T-cell (primary cell): ENCODE results near the gene NFU1. TPM values are rescaled to one million over a fixed set of nuclear protein-coding genes. Genes with fewer than 3 reads are reported as not detected.

Experiments used
- ATAC-seq, 4 experiments: fragments of 200-7000 bp in 3 of 4; fragments of 150-1000 bp in 1 of 4; cut with Tn5 transposase; replicated peaks in 1 of 4; 1 replicate in 3 of 4; 2 replicates in 1 of 4; pipeline ENCODE4 v1.10.0; 2021; ENCODE audit warnings: moderate library complexity in 3 of 4, mild to moderate bottlenecking in 2 of 4, moderate number of reproducible peaks in 1 of 4
- CTCF ChIA-PET, 2 donors: fragments of 300-600 bp; sonication (Branson Sonifier 250); formaldehyde crosslinking; loops; one replicate each; lab custom pipeline; 2022; ENCODE audit warnings: antibody characterized with exemption in 2 of 2; lab: Charles Lee
- POLR2A ChIA-PET, 2 donors: fragments of 300-600 bp; sonication (Branson Sonifier 250); formaldehyde crosslinking; loops; one replicate each; lab custom pipeline; 2022; ENCODE audit warnings: antibody characterized with exemption in 2 of 2; lab: Charles Lee
- DNase-seq, 35 experiments: peaks; one replicate each; pipeline versions ENCODE4 v3.0.0 to v3.0.0-alpha.2; 2013 to 2023
- H3K27ac ChIP-seq: one replicate; pipeline ENCODE4 v1.5.1; 2013; ENCODE audit warnings: low read length
- H3K27me3 ChIP-seq, 2 experiments: replicated peaks in 1 of 2; 1 replicate in 1 of 2; 2 replicates in 1 of 2; pipeline versions ENCODE4 v1.6.1 to v1.7.0; 2013; ENCODE audit warnings: low read length in 1 of 2, mixed read lengths in 1 of 2; ENCODE audit not compliant: control insufficient read depth in 2 of 2, insufficient read depth in 2 of 2; ENCODE audit errors: extremely low read depth in 1 of 2
- H3K36me3 ChIP-seq, 2 donors: 1 replicate in 1 of 2; 2 replicates in 1 of 2; pipeline versions ENCODE4 v1.6.1 to v1.7.0; 2013; ENCODE audit warnings: low read length in 1 of 2; ENCODE audit not compliant: control insufficient read depth in 2 of 2, insufficient read depth in 1 of 2; ENCODE audit errors: extremely low read depth in 1 of 2
- H3K4me1 ChIP-seq, 2 experiments: 1 replicate in 1 of 2; 2 replicates in 1 of 2; pipeline versions ENCODE4 v1.6.1 to v1.7.0; 2013; ENCODE audit warnings: low read length in 2 of 2, mixed read lengths in 1 of 2; ENCODE audit not compliant: insufficient read depth in 2 of 2, control insufficient read depth in 1 of 2; ENCODE audit errors: extremely low read depth in 1 of 2
- H3K4me3 ChIP-seq, 2 donors: 1 replicate in 1 of 2; 2 replicates in 1 of 2; pipeline versions ENCODE4 v1.5.1 to v1.7.0; 2013; ENCODE audit warnings: mild to moderate bottlenecking in 2 of 2, low read length in 1 of 2, moderate library complexity in 1 of 2; ENCODE audit not compliant: control insufficient read depth in 1 of 2; ENCODE audit errors: extremely low read depth in 1 of 2
- H3K9me3 ChIP-seq: 2 replicates; pipeline ENCODE4 v1.7.0; 2013
- H3K27ac Mint-ChIP-seq, 2 donors: one replicate each; pipeline ENCODE4 v1.8.0; 2020 to 2021; ENCODE audit warnings: mild to moderate bottlenecking in 2 of 2, mixed read lengths in 2 of 2
- H3K27me3 Mint-ChIP-seq, 2 donors: one replicate each; pipeline ENCODE4 v1.8.0; 2021 to 2022; ENCODE audit warnings: mixed read lengths in 2 of 2
- H3K36me3 Mint-ChIP-seq: one replicate; pipeline ENCODE4 v1.8.0; 2021; ENCODE audit warnings: mixed read lengths
- H3K4me1 Mint-ChIP-seq, 3 donors: one replicate each; pipeline ENCODE4 v1.8.0; 2020 to 2022; ENCODE audit warnings: mixed read lengths in 3 of 3, mild to moderate bottlenecking in 1 of 3
- H3K4me3 Mint-ChIP-seq, 3 donors: one replicate each; pipeline ENCODE4 v1.8.0; 2020 to 2022; ENCODE audit warnings: mild to moderate bottlenecking in 3 of 3, mixed read lengths in 3 of 3, moderate library complexity in 3 of 3
- H3K9me3 Mint-ChIP-seq, 3 donors: one replicate each; pipeline ENCODE4 v1.8.0; 2020 to 2022; ENCODE audit warnings: mixed read lengths in 3 of 3
- WGBS: methylation state at CpG from one replicate; pipeline ENCODE4 v1.1.5; 2013; ENCODE audit warnings: missing lambda C conversion rate; ENCODE audit not compliant: insufficient coverage; 5-methylcytosine and 5-hydroxymethylcytosine counted together
- total RNA-seq, 35 experiments: library from RNA in 6 of 35; stranded (reverse) in 6 of 35; fragments of 120-200 nt in 1 of 35; gene quantifications; one replicate each; pipeline versions ENCODE4 v1.2.1 to v1.2.4 and lab custom pipeline; 2013 to 2026

Gene NFU1
- total RNA-seq, 5 donors from 2014 or later (not counting 1 experiment from before 2014, with no cell fraction given), result 20.6 to 31.9 (median 22.5) TPM

DNA sequence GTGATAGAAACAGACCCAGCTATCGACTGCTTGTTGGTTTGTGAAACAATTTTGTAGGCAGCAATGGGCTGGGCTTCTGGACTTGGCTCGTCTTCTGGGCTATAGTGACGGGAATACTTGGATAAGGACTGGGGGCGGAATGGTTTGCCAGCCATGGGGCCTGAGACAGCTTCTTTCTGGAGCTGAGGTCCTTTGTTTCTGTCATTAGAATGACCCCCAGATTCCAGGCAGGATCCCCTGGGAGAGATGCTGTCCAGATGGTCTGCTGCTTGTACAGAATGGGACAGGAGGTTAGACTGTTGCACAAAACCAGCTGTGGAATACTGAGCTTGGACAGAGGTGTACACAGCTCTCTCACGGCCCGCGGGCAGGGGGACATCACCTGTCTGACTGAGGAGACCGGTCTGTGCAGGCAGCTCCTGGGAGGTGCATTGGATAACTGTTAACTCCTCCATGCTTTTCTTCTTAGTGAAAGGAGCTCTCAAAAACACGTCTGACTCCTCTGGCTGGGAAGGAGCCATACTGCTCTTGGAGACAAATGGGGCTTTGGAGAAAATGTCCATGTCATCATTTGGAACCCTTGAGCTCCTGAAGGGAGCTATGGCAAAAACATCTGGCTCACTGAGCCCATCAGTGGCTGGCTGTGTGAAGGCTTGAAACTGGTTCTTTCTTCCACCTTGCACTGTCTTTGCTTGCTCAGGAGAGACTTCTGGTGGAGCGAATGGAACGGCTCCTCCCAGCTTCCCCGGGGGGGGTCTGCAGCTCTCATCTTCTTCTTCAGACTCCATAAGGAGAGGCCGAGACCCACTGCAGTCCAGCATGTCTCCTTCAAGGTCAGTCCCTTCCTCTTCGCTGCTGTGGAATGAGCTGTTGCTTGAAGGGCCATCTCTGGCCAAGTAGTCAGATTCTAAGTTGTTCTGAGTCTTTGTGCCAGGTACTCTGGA, 28.6 kb upstream of the NFU1 start:
- WGBS, result 99% methylated on average over 12 of the region's 14 CpGs
- H3K27ac Mint-ChIP-seq, result peak overlapping the region in 1 of 2 donors; percentile 40

DNA sequence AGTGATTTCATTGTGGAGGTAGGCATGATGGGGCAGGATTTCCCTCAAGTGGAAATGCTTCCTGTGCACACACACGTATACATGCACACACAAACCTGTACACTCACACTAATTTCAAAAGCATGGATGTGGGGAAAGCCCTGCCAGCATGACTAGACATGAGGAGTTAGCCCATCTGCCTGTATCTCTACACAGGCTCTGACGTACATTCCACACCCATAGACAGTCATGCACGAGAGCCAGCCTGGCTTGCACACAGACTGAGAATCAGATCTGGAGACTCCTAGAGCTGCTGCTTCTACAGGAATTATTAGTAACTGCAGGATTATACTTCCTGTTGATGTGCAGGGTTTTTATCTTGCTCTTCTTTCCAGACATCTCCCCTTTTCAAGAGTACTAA, 27.3 kb upstream of the NFU1 start:
- H3K27me3 ChIP-seq, result no peaks in the 10 kb centered on the region
- Mint-ChIP-seq H3K36me3 (peaks cover 56% of the 10 kb centered on the region), H3K4me1 (peaks cover 0 to 4% (median 3%) of the 10 kb centered on the region in 3 donors), H3K27ac (peak overlapping the region in 1 of 2 donors; percentile 12), H3K9me3 (no peaks in the 10 kb centered on the region), H3K27me3 (no peaks in the 10 kb centered on the region), H3K4me3 (no peak overlapping the region)
- ChIA-PET POLR2A (interaction anchor here in 1 of 2 donors (0.7 kb wide), 1 partner anchor 63 kb away, joined by 16 read pairs; no protein-coding TSS in a partner anchor), CTCF (interaction anchor here in 1 of 2 donors (0.7 kb wide), 1 partner anchor 167 kb away, joined by 6 read pairs; no protein-coding TSS in a partner anchor)
- ATAC-seq, result no peak
- H3K36me3 ChIP-seq, result peaks cover 2 to 60% of the 10 kb centered on the region in 2 donors
- no peak overlapping the region for H3K4me3 ChIP-seq
- H3K27ac ChIP-seq, result no peak overlapping the region
- 75% methylated on average over 1 of the region's 3 CpGs for WGBS
- no peaks in the 10 kb centered on the region for H3K9me3 ChIP-seq
- H3K4me1 ChIP-seq, result no peaks in the 10 kb centered on the region
- DNase-seq, result no peak

More for the DNA sequence above, 28.6 kb upstream of the NFU1 start:
- Mint-ChIP-seq H3K9me3 (no peaks in the 10 kb centered on the region), H3K27me3 (no peaks in the 10 kb centered on the region), H3K36me3 (peaks cover 64% of the 10 kb centered on the region), H3K4me3 (no peak overlapping the region), H3K4me1 (peaks cover 0 to 7% (median 6%) of the 10 kb centered on the region in 3 donors)
- no peak overlapping the region for H3K27ac ChIP-seq
- H3K9me3 ChIP-seq, result no peaks in the 10 kb centered on the region
- DNase-seq (no peak), ATAC-seq (no peak)
- peaks cover 2 to 63% of the 10 kb centered on the region in 2 donors for H3K36me3 ChIP-seq
- H3K4me3 ChIP-seq, result no peak overlapping the region
- H3K4me1 ChIP-seq, result no peaks in the 10 kb centered on the region
- H3K27me3 ChIP-seq, result no peaks in the 10 kb centered on the region
- ChIA-PET CTCF (no interaction called here), POLR2A (interaction anchor here (0.5 to 0.6 kb wide), 2 partner anchors 18 to 538 kb away, joined by 3 to 10 read pairs; no protein-coding TSS in a partner anchor)

DNA sequence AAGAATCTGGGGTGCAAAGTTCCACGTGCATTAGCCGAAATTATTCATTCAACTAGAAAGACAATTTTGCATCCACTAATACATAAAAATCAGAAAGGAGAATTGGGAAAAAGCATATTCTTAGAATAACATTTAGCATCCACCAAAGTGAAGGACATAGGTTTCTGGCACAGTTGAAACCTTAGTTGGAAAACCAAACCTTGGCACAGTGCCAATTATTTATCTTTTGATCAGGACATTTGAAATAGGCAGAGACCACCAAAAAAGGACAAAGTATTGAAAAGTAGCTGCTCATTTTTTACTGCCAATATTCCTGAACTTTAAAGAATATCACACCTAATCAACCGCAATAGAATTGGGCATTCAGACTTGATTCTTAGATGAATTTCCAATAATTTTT, 25.5 kb upstream of the NFU1 start:
- Histone ChIP-seq H3K4me1 (no peaks in the 10 kb centered on the region), H3K36me3 (peaks cover 2 to 54% of the 10 kb centered on the region in 2 donors), H3K9me3 (no peaks in the 10 kb centered on the region), H3K4me3 (no peak overlapping the region), H3K27me3 (no peaks in the 10 kb centered on the region), H3K27ac (no peak overlapping the region)
- no CpG with 5 or more reads among the region's 3 CpGs for WGBS
- Mint-ChIP-seq H3K9me3 (no peaks in the 10 kb centered on the region), H3K36me3 (peaks cover 46% of the 10 kb centered on the region), H3K27me3 (no peaks in the 10 kb centered on the region), H3K4me3 (no peak overlapping the region), H3K4me1 (peaks cover 0 to 3% (median 0%) of the 10 kb centered on the region in 3 donors), H3K27ac (no peak overlapping the region)
- POLR2A ChIA-PET, result no interaction called here
- CTCF ChIA-PET, result interaction anchor here in 1 of 2 donors (1.2 to 1.4 kb wide), 2 partner anchors 16 to 26 kb away, joined by 3 read pairs; partner anchors contain the start of gene NFU1
- DNase-seq (no peak), ATAC-seq (no peak)

DNA sequence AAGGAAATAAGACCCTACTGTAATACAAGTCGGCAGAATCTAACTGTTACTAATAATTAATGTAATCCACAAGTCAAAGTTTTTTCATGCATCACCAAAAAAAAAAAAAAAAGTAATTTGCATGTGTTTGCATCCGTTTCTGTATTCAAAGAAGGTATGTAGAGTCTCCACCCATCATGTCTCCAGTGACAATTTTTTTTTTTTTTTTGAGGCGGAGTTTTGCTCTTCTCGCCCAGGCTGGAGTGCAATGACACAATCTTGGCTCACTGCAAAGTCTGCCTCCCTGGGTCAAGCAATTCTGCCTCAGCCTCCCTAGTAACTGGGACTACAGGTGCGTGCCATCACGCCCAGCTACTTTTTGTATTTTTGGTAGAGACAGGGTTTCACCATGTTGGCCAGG, 24.2 kb upstream of the NFU1 start:
- H3K27ac Mint-ChIP-seq, result no peak overlapping the region
- WGBS, result 100% methylated on average over 1 of the region's 6 CpGs

DNA sequence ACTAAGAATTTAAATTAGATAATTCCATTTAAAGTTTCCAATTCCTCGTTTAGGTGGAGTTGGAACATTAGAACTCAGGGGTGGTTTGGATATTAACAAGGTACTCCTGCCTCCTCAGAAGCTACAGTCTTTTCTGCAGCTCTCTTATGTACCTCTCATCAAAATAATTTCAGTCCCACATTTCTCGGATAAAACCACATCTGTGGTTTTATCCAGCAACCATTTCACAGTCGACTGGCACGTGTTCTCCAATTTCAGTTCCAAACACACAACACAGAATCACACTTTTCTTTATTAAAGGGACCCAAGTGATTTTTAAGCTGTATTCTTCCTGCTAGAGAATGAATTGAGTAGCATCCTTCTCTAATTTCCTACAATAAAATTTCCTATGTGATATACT, 22.7 kb upstream of the NFU1 start:
- no peaks in the 10 kb centered on the region for H3K27me3 ChIP-seq
- ChIA-PET CTCF (interaction anchor here in 1 of 2 donors (1.2 kb wide), 1 partner anchor 20 kb away, joined by 3 read pairs; no protein-coding TSS in a partner anchor), POLR2A (no interaction called here)
- Mint-ChIP-seq H3K4me1 (peaks cover 0 to 19% (median 11%) of the 10 kb centered on the region in 3 donors), H3K27me3 (no peaks in the 10 kb centered on the region), H3K36me3 (peaks cover 26% of the 10 kb centered on the region), H3K27ac (peak overlapping the region in 1 of 2 donors; percentile 45), H3K9me3 (no peaks in the 10 kb centered on the region), H3K4me3 (no peak overlapping the region)
- ATAC-seq (no peak), DNase-seq (no peak)
- H3K4me1 ChIP-seq, result no peaks in the 10 kb centered on the region
- peaks cover 2 to 29% of the 10 kb centered on the region in 2 donors for H3K36me3 ChIP-seq
- WGBS, result 57% methylated on average over 1 of the region's 4 CpGs
- no peaks in the 10 kb centered on the region for H3K9me3 ChIP-seq
- no peak overlapping the region for H3K27ac ChIP-seq
- H3K4me3 ChIP-seq, result no peak overlapping the region

More for the DNA sequence above, 24.2 kb upstream of the NFU1 start:
- Histone ChIP-seq H3K4me3 (no peak overlapping the region), H3K9me3 (no peaks in the 10 kb centered on the region), H3K4me1 (no peaks in the 10 kb centered on the region), H3K27me3 (no peaks in the 10 kb centered on the region), H3K27ac (no peak overlapping the region), H3K36me3 (peaks cover 2 to 43% of the 10 kb centered on the region in 2 donors)
- ChIA-PET POLR2A (interaction anchor here in 1 of 2 donors (0.6 kb wide), 1 partner anchor 15 kb away, joined by 3 read pairs; no protein-coding TSS in a partner anchor), CTCF (no interaction called here)
- no peak overlapping the region for H3K4me3 Mint-ChIP-seq
- no peak for DNase-seq
- peaks cover 41% of the 10 kb centered on the region for H3K36me3 Mint-ChIP-seq
- H3K4me1 Mint-ChIP-seq, result peaks cover 0 to 8% (median 7%) of the 10 kb centered on the region in 3 donors
- ATAC-seq, result no peak
- no peaks in the 10 kb centered on the region for H3K9me3 Mint-ChIP-seq
- no peaks in the 10 kb centered on the region for H3K27me3 Mint-ChIP-seq

DNA sequence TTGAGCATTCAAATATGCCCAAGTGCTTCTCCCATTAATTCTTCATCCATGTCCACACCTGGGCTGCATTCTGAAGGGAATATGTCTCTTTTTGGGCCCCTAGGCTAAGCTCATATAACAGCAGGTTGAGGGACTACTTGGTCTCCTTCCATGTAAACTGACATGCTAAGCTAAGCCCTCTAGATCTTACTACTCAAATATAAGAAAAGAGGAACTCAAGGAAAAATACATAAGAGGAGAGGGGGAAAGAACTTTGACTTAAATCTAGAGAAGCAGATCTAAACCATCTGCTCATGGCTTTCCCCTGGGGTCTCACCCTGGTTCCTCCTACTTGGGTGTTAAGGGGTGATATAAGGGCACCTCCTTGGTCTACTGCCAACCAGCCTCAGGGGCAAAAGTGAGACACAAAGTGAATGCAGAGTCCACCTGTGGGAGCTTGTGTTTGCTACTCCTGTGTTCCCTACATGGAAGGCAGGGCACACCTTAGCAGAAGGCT, 19.8 kb upstream of the NFU1 start:
- DNase-seq (no peak), ATAC-seq (peak in 1 of 4 experiments; percentile 29)
- Mint-ChIP-seq H3K36me3 (peaks cover 11% of the 10 kb centered on the region), H3K4me3 (no peak overlapping the region), H3K9me3 (no peaks in the 10 kb centered on the region), H3K4me1 (peaks cover 6 to 21% (median 18%) of the 10 kb centered on the region in 3 donors), H3K27ac (peak overlapping the region; percentile 33 to 77), H3K27me3 (no peaks in the 10 kb centered on the region)
- H3K9me3 ChIP-seq, result no peaks in the 10 kb centered on the region
- ChIA-PET CTCF (interaction anchor here in 1 of 2 donors (0.5 kb wide), 1 partner anchor 322 kb away, joined by 3 read pairs; no protein-coding TSS in a partner anchor), POLR2A (no interaction called here)
- H3K4me1 ChIP-seq, result no peaks in the 10 kb centered on the region
- no peaks in the 10 kb centered on the region for H3K27me3 ChIP-seq
- no peak overlapping the region for H3K27ac ChIP-seq
- H3K36me3 ChIP-seq, result peaks cover 0 to 15% of the 10 kb centered on the region in 2 donors
- H3K4me3 ChIP-seq, result no peak overlapping the region
